Body of pancreas (tissue), 4 donors: ENCODE data around the gene ANTXR2.

Experiments used
- POLR2A ChIP-seq, 3 donors: fragments of 450-650 bp; IDR thresholded peaks; one replicate each; pipeline ENCODE4 v1.6.1; 2016; ENCODE audit warnings: antibody characterized with exemption in 3 of 3, mild to moderate bottlenecking in 2 of 3
- TF ChIP-seq, protein P1 (sequence below), 7 experiments: fragments of 450-650 bp in 4 of 7; fragments of 200-600 bp in 3 of 7; sonication (generic) in 3 of 7; IDR thresholded peaks; one replicate each; pipeline ENCODE4 v1.5.1; 2016 to 2019; ENCODE audit warnings: antibody characterized with exemption in 7 of 7

DNA sequence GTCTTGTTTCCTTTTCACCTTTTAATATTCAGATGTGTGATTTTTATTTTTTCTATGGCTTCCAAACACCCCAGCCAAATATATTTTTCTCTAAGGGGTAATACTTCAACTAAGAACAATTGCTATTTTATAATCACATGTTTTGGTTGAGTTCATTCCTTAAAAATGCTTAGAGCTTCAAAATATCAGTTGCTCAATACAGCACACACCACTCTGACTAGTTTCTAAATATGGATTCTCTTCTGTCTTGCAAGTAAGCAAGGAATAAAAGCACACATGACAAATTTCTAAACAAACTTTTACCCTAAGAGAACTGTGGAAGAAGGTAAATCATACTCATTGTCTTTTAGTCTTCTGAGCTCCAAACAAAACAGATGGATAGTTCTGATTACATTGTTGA lies 27.2 kb downstream of the ANTXR2 start:
- TF ChIP-seq, protein P1, sequence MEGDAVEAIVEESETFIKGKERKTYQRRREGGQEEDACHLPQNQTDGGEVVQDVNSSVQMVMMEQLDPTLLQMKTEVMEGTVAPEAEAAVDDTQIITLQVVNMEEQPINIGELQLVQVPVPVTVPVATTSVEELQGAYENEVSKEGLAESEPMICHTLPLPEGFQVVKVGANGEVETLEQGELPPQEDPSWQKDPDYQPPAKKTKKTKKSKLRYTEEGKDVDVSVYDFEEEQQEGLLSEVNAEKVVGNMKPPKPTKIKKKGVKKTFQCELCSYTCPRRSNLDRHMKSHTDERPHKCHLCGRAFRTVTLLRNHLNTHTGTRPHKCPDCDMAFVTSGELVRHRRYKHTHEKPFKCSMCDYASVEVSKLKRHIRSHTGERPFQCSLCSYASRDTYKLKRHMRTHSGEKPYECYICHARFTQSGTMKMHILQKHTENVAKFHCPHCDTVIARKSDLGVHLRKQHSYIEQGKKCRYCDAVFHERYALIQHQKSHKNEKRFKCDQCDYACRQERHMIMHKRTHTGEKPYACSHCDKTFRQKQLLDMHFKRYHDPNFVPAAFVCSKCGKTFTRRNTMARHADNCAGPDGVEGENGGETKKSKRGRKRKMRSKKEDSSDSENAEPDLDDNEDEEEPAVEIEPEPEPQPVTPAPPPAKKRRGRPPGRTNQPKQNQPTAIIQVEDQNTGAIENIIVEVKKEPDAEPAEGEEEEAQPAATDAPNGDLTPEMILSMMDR (IDR thresholded peaks at IDR 0.05): no peak
- TF ChIP-seq POLR2A (IDR thresholded peaks at IDR 0.05): no peak
